Calu3 (cell line): ENCODE data around the gene FBH1. TPM values are rescaled to one million over a fixed set of nuclear protein-coding genes. Genes with fewer than 3 reads are reported as not detected.

ENCODE experiments used
- BruUV-seq: library from RNA; stranded (reverse); fragments of 400-500 nt; replicated peaks from 2 replicates; lab custom pipeline; 2021; lab: Mats Ljungman, UMichigan
- CTCF ChIA-PET: fragments of 300-600 bp; sonication (Branson Sonifier 250); formaldehyde crosslinking; loops from one replicate; lab custom pipeline; 2022; ENCODE audit warnings: antibody characterized with exemption; lab: Charles Lee
- DNase-seq: peaks from one replicate; pipeline ENCODE4 v3.0.0; 2022
- H3K27ac Mint-ChIP-seq: one replicate; pipeline ENCODE4 v1.8.0; 2022; ENCODE audit warnings: mixed read lengths; ENCODE audit not compliant: unreplicated experiment
- H3K27me3 Mint-ChIP-seq: one replicate; pipeline ENCODE4 v1.8.0; 2022; ENCODE audit warnings: mixed read lengths; ENCODE audit not compliant: unreplicated experiment
- H3K36me3 Mint-ChIP-seq: one replicate; pipeline ENCODE4 v1.8.0; 2022; ENCODE audit warnings: mild to moderate bottlenecking, moderate library complexity, mixed read lengths; ENCODE audit not compliant: insufficient read depth, unreplicated experiment
- H3K4me1 Mint-ChIP-seq: one replicate; pipeline ENCODE4 v1.8.0; 2022; ENCODE audit warnings: mild to moderate bottlenecking, low read depth, mixed read lengths; ENCODE audit not compliant: unreplicated experiment
- H3K4me3 Mint-ChIP-seq: one replicate; pipeline ENCODE4 v1.8.0; 2022; ENCODE audit warnings: mild to moderate bottlenecking, low read depth, moderate library complexity, mixed read lengths; ENCODE audit not compliant: unreplicated experiment
- H3K9me3 Mint-ChIP-seq: one replicate; pipeline ENCODE4 v1.8.0; 2022; ENCODE audit warnings: low read depth, mixed read lengths; ENCODE audit not compliant: unreplicated experiment
- CTCF ChIP-seq: fragments of 200-600 bp; IDR thresholded peaks from one replicate; pipeline ENCODE4 v1.8.0; 2022; ENCODE audit warnings: antibody characterized with exemption; ENCODE audit not compliant: unreplicated experiment
- intact Hi-C: fragments of 100-400 bp; cut with micrococcal nuclease; formaldehyde crosslinking; loops from one replicate; pipeline ENCODE4 v1.10.0; 2022; ENCODE audit not compliant: unreplicated experiment
- total RNA-seq: library from RNA; stranded (reverse); gene quantifications from 2 replicates; pipeline ENCODE4 v1.2.3, GENCODE V29; 2022

FBH1 gene
- total RNA-seq, 1 experiment from 2014 or later, result 79.4 TPM

GRCh38 chr10:5888843-5889623, 1.0 kb upstream of the FBH1 start:
- no peaks in the 10 kb centered on the region for H3K9me3 Mint-ChIP-seq
- intact Hi-C loops, result no loop called here
- CTCF ChIA-PET, result interaction anchor here (0.6 to 1.5 kb wide), 6 partner anchors 15 to 342 kb away, joined by 3 to 4 read pairs (median 4); no protein-coding TSS in a partner anchor
- peaks cover 41% of the 10 kb centered on the region for H3K4me1 Mint-ChIP-seq
- DNase-seq, result peak; percentile 54
- peak overlapping the region; percentile 76 for H3K27ac Mint-ChIP-seq
- no TSS peak for BruUV-seq
- H3K27me3 Mint-ChIP-seq, result no peaks in the 10 kb centered on the region
- H3K4me3 Mint-ChIP-seq, result peak overlapping the region; percentile 82
- H3K36me3 Mint-ChIP-seq, result peaks cover 44% of the 10 kb centered on the region
- TF ChIP-seq CTCF, result no peak

GRCh38 chr10:5890452-5890915, 441 bp downstream of the FBH1 start:
- intact Hi-C loops, result no loop called here
- peak; percentile 11 for DNase-seq
- H3K4me3 Mint-ChIP-seq, result peak overlapping the region; percentile 82
- no peaks in the 10 kb centered on the region for H3K9me3 Mint-ChIP-seq
- BruUV-seq, result no TSS peak
- peak overlapping the region; percentile 81 for H3K27ac Mint-ChIP-seq
- no peaks in the 10 kb centered on the region for H3K27me3 Mint-ChIP-seq
- CTCF ChIA-PET, result interaction anchor here (0.6 to 1.5 kb wide), 8 partner anchors 13 to 344 kb away, joined by 3 to 5 read pairs (median 4); no protein-coding TSS in a partner anchor
- peaks cover 45% of the 10 kb centered on the region for H3K36me3 Mint-ChIP-seq
- H3K4me1 Mint-ChIP-seq, result peaks cover 41% of the 10 kb centered on the region
- TF ChIP-seq CTCF, result no peak

GRCh38 chr10:5891009-5891408, 966 bp downstream of the FBH1 start:
- Mint-ChIP-seq H3K9me3 (peaks cover 2% of the 10 kb centered on the region), H3K36me3 (peaks cover 40% of the 10 kb centered on the region), H3K27me3 (no peaks in the 10 kb centered on the region), H3K27ac (peak overlapping the region; percentile 81), H3K4me3 (peak overlapping the region; percentile 82), H3K4me1 (peaks cover 41% of the 10 kb centered on the region)
- TF ChIP-seq CTCF, result no peak
- DNase-seq, result no peak
- CTCF ChIA-PET, result interaction anchor here (1.4 kb wide), 1 partner anchor 82 kb away, joined by 4 read pairs; no protein-coding TSS in a partner anchor
- BruUV-seq, result no TSS peak
- intact Hi-C loops, result no loop called here

- BruUV-seq, result no TSS peak
Measured at GRCh38 chr10:5892007-5892406, 2.0 kb downstream of the FBH1 start.

More at GRCh38 chr10:5892007-5892406, 2.0 kb downstream of the FBH1 start:
- peak overlapping the region; percentile 7 for H3K4me3 Mint-ChIP-seq
- DNase-seq, result no peak
- H3K36me3 Mint-ChIP-seq, result peaks cover 41% of the 10 kb centered on the region
- CTCF ChIA-PET, result no interaction called here
- peaks cover 41% of the 10 kb centered on the region for H3K4me1 Mint-ChIP-seq
- no peak for TF ChIP-seq CTCF
- no peaks in the 10 kb centered on the region for H3K27me3 Mint-ChIP-seq
- intact Hi-C loops, result no loop called here
- H3K9me3 Mint-ChIP-seq, result peaks cover 5% of the 10 kb centered on the region
- H3K27ac Mint-ChIP-seq, result no peak overlapping the region
